ENCODE measurements around the gene BUD31.

- TF ChIP-seq, protein P1, sequence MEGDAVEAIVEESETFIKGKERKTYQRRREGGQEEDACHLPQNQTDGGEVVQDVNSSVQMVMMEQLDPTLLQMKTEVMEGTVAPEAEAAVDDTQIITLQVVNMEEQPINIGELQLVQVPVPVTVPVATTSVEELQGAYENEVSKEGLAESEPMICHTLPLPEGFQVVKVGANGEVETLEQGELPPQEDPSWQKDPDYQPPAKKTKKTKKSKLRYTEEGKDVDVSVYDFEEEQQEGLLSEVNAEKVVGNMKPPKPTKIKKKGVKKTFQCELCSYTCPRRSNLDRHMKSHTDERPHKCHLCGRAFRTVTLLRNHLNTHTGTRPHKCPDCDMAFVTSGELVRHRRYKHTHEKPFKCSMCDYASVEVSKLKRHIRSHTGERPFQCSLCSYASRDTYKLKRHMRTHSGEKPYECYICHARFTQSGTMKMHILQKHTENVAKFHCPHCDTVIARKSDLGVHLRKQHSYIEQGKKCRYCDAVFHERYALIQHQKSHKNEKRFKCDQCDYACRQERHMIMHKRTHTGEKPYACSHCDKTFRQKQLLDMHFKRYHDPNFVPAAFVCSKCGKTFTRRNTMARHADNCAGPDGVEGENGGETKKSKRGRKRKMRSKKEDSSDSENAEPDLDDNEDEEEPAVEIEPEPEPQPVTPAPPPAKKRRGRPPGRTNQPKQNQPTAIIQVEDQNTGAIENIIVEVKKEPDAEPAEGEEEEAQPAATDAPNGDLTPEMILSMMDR (IDR thresholded peaks at IDR 0.05): no peak
- TF ChIP-seq ZFX (IDR thresholded peaks at IDR 0.05; ENCODE audit: borderline replicate concordance): no peak
Measured at GRCh38 chr7:99374111-99375064, 34.4 kb upstream of the BUD31 start, which contains the start of gene ARPC1B.
